PC-9 (cell line): Measurements from ENCODE around the gene PTPN13. TPM values are rescaled to one million over a fixed set of nuclear protein-coding genes. Genes with fewer than 3 reads are reported as not detected.

Experiments used
- BruUV-seq: library from RNA; stranded (reverse); fragments of 400-500 nt; replicated peaks from 2 replicates; lab custom pipeline; 2021; lab: Mats Ljungman, UMichigan
- CTCF ChIA-PET: fragments of 300-600 bp; sonication (Branson Sonifier 250); formaldehyde crosslinking; loops from one replicate; lab custom pipeline; 2022; ENCODE audit warnings: antibody characterized with exemption; lab: Charles Lee
- POLR2A ChIA-PET: fragments of 300-600 bp; sonication (Branson Sonifier 250); formaldehyde crosslinking; loops from one replicate; lab custom pipeline; 2022; ENCODE audit warnings: antibody characterized with exemption; ENCODE audit not compliant: unreplicated experiment; lab: Charles Lee
- DNase-seq, 2 experiments: peaks; one replicate each; pipeline versions ENCODE4 v3.0.0 to v3.0.0-alpha.2; 2015 to 2022; ENCODE audit warnings: mixed read lengths in 1 of 2
- H2AFZ ChIP-seq: fragments of 200-600 bp; sonication (generic); 2 replicates; pipeline ENCODE4 v1.8.1; 2017; ENCODE audit warnings: antibody characterized with exemption
- H3F3A ChIP-seq: fragments of 200-600 bp; sonication (generic); 2 replicates; pipeline ENCODE4 v1.8.1; 2017; ENCODE audit warnings: antibody characterized with exemption, mild to moderate bottlenecking, low read depth; ENCODE audit not compliant: insufficient read depth
- H3K27ac ChIP-seq: fragments of 200-600 bp; sonication (generic); 2 replicates; pipeline ENCODE4 v1.6.1; 2016; ENCODE audit warnings: mixed run types
- H3K27me3 ChIP-seq: fragments of 200-600 bp; sonication (generic); 2 replicates; pipeline ENCODE4 v1.6.1; 2016; ENCODE audit warnings: low read depth, mixed run types; ENCODE audit not compliant: insufficient read depth
- H3K36me3 ChIP-seq: fragments of 200-600 bp; sonication (generic); 2 replicates; pipeline ENCODE4 v1.6.1; 2016; ENCODE audit warnings: low read depth, mixed run types
- H3K4me1 ChIP-seq: fragments of 200-600 bp; sonication (generic); replicated peaks from 2 replicates; pipeline ENCODE4 v1.6.1; 2016; ENCODE audit warnings: mixed run types; ENCODE audit not compliant: insufficient read depth
- H3K4me2 ChIP-seq: fragments of 200-600 bp; sonication (generic); 2 replicates; pipeline ENCODE4 v1.6.1; 2017; ENCODE audit warnings: mixed run types
- H3K4me3 ChIP-seq: fragments of 200-600 bp; sonication (generic); 2 replicates; pipeline ENCODE4 v1.6.1; 2016; ENCODE audit warnings: mixed run types
- H3K79me2 ChIP-seq: fragments of 200-600 bp; sonication (generic); 2 replicates; pipeline ENCODE4 v1.6.1; 2017; ENCODE audit warnings: low read depth, mixed run types
- H3K9me2 ChIP-seq: fragments of 200-600 bp; sonication (generic); 2 replicates; pipeline ENCODE4 v1.8.1; 2017; ENCODE audit warnings: mild to moderate bottlenecking; ENCODE audit not compliant: insufficient read depth
- H3K9me3 ChIP-seq: fragments of 200-600 bp; sonication (generic); 2 replicates; pipeline ENCODE4 v1.8.1; 2016; ENCODE audit warnings: low read depth; ENCODE audit not compliant: insufficient read depth
- H4K20me1 ChIP-seq: fragments of 200-600 bp; sonication (generic); 2 replicates; pipeline ENCODE4 v1.8.1; 2017; ENCODE audit not compliant: insufficient read depth
- CTCF ChIP-seq: fragments of 200-600 bp; sonication (generic); conservative IDR thresholded peaks from 2 replicates; pipeline ENCODE4 v1.6.1; 2017; ENCODE audit warnings: mixed run types, antibody characterized with exemption, mild to moderate bottlenecking, moderate library complexity
- EZH2 ChIP-seq: fragments of 200-600 bp; sonication (generic); IDR thresholded peaks from 2 replicates; pipeline ENCODE4 v1.8.0; 2017; ENCODE audit warnings: antibody characterized with exemption, low read depth
- intact Hi-C: fragments of 100-400 bp; cut with micrococcal nuclease; formaldehyde crosslinking; loops from one replicate; pipeline ENCODE4 v1.10.0; 2022; ENCODE audit not compliant: unreplicated experiment
- total RNA-seq: library from RNA; stranded (reverse); gene quantifications from 2 replicates; pipeline ENCODE4 v1.2.3, GENCODE V29; 2021

The PTPN13 gene
- total RNA-seq, 1 experiment from 2014 or later, result 6.9 TPM

- DNase-seq, result no peak
- no peaks in the 10 kb centered on the region for H3K36me3 ChIP-seq
- H3K27me3 ChIP-seq, result no peaks in the 10 kb centered on the region
- no peaks in the 10 kb centered on the region for H3K9me3 ChIP-seq
- TF ChIP-seq CTCF, result no peak
- TF ChIP-seq EZH2, result no peak
- H4K20me1 ChIP-seq, result no peaks in the 10 kb centered on the region
- H3K27ac ChIP-seq, result no peak overlapping the region
- no peak overlapping the region for H3K4me2 ChIP-seq
- BruUV-seq, result no TSS peak
- no peaks in the 10 kb centered on the region for H3F3A ChIP-seq
- no peaks in the 10 kb centered on the region for H3K79me2 ChIP-seq
- intact Hi-C loops, result no loop called here
- H3K9me2 ChIP-seq, result no peaks in the 10 kb centered on the region
- H3K4me3 ChIP-seq, result no peak overlapping the region
- H3K4me1 ChIP-seq, result no peaks in the 10 kb centered on the region
- ChIA-PET CTCF (no interaction called here), POLR2A (no interaction called here)
- no peak overlapping the region for H2AFZ ChIP-seq
Observed at GRCh38 chr4:86551387-86551786, 42.7 kb upstream of the PTPN13 start.

DNA sequence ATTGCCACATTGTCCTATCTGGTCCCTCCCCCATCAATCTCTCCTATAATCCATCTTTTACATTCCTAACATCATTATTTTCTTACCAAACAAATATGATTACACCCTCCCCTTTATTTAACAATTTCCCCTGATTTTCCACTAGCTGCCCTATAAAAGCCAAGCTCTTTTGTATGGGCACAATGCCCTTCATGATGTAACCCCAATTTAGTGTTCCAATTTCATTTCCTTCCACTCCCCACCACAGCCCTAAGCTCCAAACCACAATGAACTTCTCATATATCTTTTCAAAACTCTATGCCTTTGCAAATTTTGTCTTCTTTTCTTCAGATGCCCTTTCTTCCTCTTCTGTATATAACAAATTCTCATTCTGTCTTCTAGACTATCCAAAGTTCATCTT, 39.5 kb upstream of the PTPN13 start:
- Histone ChIP-seq H2AFZ (no peak overlapping the region), H3K9me2 (no peaks in the 10 kb centered on the region), H4K20me1 (no peaks in the 10 kb centered on the region), H3K27me3 (no peaks in the 10 kb centered on the region), H3K4me2 (no peak overlapping the region), H3K27ac (no peak overlapping the region), H3K4me1 (no peaks in the 10 kb centered on the region), H3K9me3 (no peaks in the 10 kb centered on the region), H3K79me2 (no peaks in the 10 kb centered on the region), H3K36me3 (no peaks in the 10 kb centered on the region), H3K4me3 (no peak overlapping the region), H3F3A (no peaks in the 10 kb centered on the region)
- DNase-seq, result no peak
- CTCF ChIA-PET, result no interaction called here
- no TSS peak for BruUV-seq
- TF ChIP-seq CTCF, result no peak
- no peak for TF ChIP-seq EZH2
- intact Hi-C loops, result no loop called here
- POLR2A ChIA-PET, result no interaction called here

- POLR2A ChIA-PET, result no interaction called here
- H3K27ac ChIP-seq, result no peak overlapping the region
Observed at GRCh38 chr4:86556791-86557415, 37.2 kb upstream of the PTPN13 start.

More at GRCh38 chr4:86556791-86557415, 37.2 kb upstream of the PTPN13 start:
- no peak for DNase-seq
- TF ChIP-seq CTCF (no peak), EZH2 (no peak)
- Histone ChIP-seq H3K4me2 (no peak overlapping the region), H3F3A (no peaks in the 10 kb centered on the region), H3K27me3 (no peaks in the 10 kb centered on the region), H4K20me1 (no peaks in the 10 kb centered on the region), H3K36me3 (no peaks in the 10 kb centered on the region), H3K4me3 (no peak overlapping the region), H3K9me2 (no peaks in the 10 kb centered on the region), H3K9me3 (no peaks in the 10 kb centered on the region), H3K79me2 (no peaks in the 10 kb centered on the region), H3K4me1 (no peaks in the 10 kb centered on the region), H2AFZ (no peak overlapping the region)
- BruUV-seq, result no TSS peak
- CTCF ChIA-PET, result no interaction called here
- intact Hi-C loops, result no loop called here
